GM12892 (cell line): ENCODE measurements around the gene DCTN4.

ENCODE experiments used
- POLR2A ChIP-seq: IDR thresholded peaks from 2 replicates; pipeline ENCODE4 v1.6.1; 2011; ENCODE audit warnings: low read depth, low read length, control low read depth
- POLR2AphosphoS5 ChIP-seq: IDR thresholded peaks from 2 replicates; pipeline ENCODE4 v1.6.1; 2011; ENCODE audit warnings: low read depth, low read length, control low read depth

DNA sequence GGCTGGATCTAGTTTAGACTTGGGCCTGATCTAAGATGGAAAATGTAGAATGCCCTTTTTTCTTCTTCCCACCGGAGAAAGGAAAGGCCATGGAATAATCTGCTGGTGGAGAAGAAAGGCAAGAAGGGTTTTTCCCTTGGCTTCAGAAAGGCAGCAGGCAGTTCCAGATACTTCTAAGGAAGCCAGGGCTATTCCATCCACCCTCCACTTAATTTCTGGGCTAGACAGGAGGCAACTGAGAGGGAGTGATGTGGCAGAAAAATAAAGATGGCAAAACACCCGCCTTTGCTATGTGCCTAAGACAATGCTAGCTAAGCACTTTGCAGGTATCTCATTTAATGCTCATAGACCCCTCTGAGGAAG lies 87.9 kb downstream of the DCTN4 start:
- TF ChIP-seq POLR2A, result no peak
- no peak for TF ChIP-seq POLR2AphosphoS5
